NCI-H1436 treated with DMSO at 0.1 percent for 48 hours (cell line): Measurements from ENCODE around the gene PTCH1.

Experiments used
- DNase-seq: peaks from one replicate; lab custom pipeline; 2025; lab: John Stamatoyannopoulos, UW

The PTCH1 gene

GRCh38 chr9:95463148-95464060, 53.4 kb downstream of the PTCH1 start:
- no peak for DNase-seq

DNA sequence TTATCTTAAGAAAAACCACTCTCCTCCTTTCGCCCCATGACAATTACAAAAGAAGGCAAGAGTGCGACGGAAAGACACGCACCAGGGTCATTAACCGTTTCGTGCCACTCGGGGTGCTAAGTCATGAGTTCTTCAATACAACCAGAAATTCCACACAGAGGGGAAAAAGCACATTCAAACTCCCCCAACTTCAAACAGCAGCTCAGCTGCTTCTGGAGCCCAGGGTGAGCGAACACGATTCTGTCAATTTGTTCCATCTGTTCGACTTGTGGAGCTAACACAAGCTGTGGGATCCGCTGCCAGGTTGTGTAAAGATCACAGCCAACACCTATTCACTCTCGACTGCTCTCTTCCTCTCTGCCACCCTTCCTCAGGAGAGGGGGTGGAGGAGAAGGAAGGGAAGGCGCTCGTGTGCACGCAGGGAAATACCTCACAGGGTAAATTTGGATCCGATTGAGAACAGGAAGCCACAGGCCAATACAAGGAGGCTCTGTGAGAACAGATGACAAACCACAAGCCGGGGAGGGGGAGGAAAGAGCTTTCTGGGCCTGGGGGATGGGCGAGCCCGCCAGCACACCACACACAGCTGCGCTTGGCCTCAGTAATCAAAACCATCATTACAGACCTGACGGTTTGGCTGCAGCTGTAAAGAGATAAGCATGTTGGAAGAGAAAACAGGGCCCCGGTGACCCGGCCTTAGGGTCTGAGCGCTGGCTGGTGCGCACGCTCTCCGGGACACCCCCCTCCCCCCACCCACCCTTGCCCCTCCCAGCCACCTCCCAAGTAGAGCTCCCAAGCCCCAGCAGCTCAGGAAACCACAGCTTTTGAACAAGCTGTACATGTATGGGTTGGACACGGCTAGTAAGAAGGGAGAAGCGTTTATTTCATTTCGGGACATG, 54.3 kb downstream of the PTCH1 start:
- peak; percentile 53 for DNase-seq

DNA sequence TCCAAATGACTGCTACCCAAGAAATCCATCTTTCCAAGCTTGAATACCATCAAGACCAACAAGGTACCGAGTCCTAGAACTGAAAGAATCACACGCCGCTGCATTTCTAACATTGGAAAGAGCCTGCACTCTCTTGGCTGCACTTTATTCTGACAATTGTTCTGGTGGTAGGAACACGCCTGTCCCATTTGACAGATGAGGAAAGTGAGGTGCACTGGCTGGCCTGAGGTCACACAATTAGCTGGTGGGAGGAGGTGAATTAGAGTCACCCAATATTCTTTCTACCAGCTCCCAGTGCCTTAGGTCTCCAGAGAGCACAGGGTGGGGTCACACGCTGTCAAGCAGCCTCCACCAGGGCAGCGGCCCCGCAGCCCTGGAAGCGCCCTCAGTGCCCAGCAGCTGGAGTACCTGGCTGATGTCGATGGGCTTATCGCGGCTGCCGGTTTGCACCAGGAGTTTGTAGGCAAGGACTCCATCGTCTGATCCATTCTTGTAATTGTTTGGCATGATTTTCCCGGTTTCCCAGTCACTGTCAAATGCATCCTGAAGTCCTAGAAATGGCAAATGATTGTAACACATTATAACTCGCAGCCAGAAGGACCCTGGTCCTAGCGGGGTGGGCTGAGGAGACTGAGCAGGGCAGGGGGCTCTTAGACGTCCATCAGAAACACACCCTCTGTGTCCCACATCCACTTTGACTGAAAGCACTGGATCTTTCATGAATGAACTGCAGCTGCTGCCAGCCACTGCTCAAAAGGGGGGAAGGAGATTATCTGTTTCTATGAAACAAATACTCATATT, 55.1 kb downstream of the PTCH1 start:
- DNase-seq = no peak

GRCh38 chr9:95460518-95461164, 56.1 kb downstream of the PTCH1 start:
- DNase-seq = no peak

GRCh38 chr9:95459851-95460517, 56.8 kb downstream of the PTCH1 start:
- DNase-seq = no peak

DNA sequence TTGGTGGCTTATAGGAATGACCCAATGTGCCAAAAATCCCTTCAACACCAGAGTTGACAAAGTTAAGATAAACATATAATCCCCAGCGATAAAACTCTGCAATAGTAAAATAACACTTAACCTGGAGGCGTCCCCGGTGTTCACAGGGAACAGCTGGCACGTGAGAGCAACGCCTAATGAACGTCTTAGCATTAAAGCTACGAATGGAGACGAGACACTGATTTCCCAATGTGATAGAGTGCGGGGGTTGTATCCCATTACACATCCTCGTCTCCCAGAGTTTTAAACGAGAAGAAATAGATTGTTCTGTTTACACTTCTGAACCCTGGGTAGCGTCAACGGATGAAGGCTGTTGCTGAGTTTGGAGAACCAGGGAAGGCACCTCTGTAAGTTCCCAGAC, 57.6 kb downstream of the PTCH1 start:
- DNase-seq = no peak

- no peak for DNase-seq
Observed at GRCh38 chr9:95458666-95459065, 58.1 kb downstream of the PTCH1 start.

DNA sequence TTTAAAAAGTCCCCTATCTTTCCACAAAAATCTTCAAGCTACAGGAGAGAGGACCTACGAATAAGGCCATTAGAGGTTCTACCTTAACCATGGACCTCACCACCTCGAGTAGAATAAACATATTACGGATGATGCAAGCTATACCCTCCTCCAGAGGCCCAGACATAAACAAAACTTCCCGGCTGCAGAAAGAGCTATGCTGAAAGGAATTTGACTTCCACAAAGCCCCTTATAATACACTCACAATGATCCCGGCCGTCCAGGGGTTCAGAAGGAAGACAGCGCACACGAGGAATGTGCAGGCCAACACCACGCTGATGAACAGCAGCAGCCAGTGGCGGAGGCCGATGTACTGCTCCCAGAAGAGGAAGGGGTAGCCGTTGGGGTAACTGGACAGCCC, 59.0 kb downstream of the PTCH1 start:
- no peak for DNase-seq

DNA sequence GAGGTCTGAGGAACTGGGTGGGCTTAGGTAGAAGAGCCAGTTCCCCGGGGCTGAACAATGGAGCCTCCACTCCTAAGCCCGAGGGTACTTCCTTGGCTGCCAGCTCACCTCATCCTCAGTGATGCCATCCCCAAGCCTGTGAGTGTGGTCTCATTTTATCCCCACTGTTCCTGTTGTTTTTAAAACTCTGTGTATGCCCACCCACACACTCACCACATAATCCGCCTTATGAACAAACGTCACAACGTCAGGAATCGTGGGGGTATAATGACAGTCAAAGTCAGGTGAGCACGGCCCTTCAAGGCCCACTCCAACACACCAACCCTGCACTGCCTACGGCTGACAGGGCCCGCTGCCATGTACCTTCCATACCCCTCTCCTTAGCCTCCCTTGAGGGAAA, 61.1 kb downstream of the PTCH1 start:
- no peak for DNase-seq

- no peak for DNase-seq
Observed at GRCh38 chr9:95452176-95452575, 64.6 kb downstream of the PTCH1 start.

- DNase-seq = no peak
Observed at GRCh38 chr9:95451065-95451426, 65.7 kb downstream of the PTCH1 start.

DNA sequence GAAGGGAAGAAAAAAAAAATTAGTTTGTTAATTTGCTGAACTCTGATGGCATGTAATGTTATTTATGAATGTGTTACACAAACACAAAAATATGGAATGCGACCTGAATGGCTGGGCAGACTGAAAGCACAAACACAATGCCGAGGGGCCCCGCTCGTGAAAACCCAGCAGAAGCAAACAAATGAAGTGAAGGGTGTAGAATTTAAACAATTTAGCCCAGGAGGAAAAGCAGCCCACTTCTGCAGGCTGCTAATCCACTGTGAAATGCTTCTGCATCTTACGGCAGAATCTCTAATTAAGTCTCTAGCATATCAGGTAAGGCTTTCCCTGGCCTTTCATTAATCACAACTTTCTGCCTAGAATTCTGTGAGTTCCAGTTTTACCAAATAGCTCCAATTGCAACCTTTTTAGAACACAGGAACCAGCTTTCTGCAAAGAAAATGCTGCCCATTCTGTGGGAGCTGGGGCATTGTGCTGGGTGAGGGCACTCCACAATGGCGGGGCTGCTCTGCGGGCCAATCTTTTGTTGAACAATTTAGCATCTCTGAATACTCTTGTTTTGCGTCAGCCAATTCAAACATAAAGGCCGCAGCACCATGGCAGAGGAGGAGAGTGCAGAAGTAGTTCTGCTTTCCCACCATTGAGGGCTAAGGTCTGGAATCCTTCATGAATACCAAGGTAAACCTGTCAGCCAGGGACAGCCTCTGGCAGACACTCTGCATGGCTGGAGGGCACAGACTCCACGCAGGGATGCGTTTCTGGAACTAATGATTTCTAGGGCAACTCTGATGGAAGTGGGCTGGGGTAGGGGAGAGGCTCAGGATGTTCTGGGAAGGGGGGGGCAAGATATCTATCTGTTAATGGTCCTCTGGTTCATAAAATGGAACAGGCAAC, 66.4 kb downstream of the PTCH1 start:
- no peak for DNase-seq

DNA sequence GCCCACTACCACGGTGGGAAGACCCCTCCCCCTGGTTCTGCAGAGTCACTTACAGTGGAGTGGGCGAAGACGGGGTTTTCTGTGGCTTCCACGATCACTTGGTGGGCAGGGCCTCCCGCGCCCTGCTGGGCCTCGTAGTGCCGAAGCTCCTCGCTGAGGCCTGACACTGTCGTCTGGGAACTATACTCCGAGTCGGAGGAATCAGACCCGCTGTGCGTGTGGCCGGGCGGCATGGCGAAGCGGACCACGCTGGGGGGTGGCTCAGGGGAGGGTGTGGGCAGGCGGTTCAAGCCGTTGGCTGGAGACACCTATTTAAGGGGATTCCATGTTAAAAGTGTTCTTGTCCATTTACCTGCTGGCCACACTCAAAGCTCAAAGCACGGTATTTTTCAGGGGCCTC, 67.8 kb downstream of the PTCH1 start:
- no peak for DNase-seq

DNA sequence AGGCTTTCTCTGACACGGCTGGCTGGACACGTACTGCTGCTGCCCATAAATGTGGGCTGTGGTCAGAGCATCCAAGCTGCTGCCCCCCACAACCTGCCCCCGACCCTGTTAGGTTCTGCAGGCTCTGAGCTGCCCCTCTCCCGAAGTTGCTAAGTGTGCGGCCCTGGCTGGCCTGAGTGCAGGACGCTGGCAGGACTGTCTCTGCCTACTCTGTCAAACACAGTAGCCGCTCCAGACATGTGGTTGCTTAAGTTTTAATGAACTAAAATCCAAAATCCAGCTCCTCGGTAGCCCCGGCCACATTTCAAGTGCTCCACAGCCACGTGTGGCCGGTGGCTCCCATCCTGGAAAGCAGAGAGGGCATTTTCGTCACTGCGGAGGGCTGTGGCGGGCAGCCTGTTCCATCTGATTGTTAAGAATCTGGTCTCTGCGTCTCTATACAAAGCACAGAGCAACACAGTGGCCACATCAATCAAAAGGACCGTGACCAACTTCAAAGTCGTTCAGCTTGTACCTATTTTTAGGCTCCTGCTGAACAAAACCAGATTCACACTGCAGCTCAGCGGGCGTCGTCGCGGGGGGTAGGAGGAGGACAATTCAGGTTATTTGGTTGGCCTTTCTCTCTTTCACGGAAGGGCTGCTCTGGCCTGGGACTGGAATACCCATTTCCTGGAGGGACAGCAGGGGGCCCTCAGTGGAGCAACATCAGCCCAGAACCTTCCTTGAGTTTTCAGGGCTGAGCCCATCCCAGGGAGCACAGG, 68.9 kb downstream of the PTCH1 start:
- DNase-seq = no peak

DNA sequence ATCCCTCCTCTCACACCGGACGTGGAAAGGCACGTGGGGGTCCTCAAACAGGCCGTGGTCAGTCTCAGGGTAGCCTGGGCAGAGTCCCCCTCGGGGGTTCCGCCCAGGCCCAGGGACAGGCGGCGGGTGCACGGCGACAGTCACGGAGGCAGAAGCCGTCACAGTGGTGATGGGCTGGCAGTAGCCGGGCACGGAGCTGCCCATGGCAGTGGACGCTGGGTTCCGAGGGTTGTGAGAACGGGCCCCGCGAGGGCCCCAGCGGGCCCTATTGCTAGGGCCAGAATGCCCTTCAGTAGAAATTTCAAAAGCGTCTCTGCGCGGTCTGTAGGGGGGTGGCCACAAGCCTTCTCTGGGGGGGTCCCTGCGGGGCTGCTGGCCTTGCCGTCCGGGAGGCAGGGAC, 69.8 kb downstream of the PTCH1 start:
- DNase-seq = no peak

- no peak for DNase-seq
Observed at GRCh38 chr9:95446259-95446658, 70.5 kb downstream of the PTCH1 start.

GRCh38 chr9:95444160-95444559, 72.6 kb downstream of the PTCH1 start:
- no peak for DNase-seq

- no peak for DNase-seq
Observed at GRCh38 chr9:95443301-95443700, 73.5 kb downstream of the PTCH1 start.

DNA sequence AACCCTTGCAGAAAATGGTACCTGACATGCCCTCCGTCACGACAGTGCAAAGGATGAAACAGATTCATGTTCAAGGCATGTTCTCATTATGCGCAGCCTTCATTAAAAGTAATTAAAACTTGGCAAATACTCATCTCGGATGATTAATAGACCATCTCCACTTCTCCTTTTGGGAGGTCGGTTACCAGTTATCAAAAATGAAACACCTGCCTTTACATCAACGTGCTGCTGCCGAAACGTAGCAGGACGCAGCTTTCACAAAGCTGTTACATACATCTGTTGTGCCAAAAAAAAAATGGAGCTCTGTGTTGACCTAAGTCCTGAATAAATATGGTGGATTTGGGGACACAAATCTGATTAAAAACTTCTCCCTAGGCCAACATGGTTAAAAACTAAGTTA, 75.7 kb downstream of the PTCH1 start:
- DNase-seq = no peak
